Measurements from ENCODE around the gene RYR3.

- no peak for TF ChIP-seq CTCF (IDR thresholded peaks at IDR 0.05)
- TF ChIP-seq POLR2A (IDR thresholded peaks at IDR 0.05) = no peak
These were observed 387.4 kb downstream of the RYR3 start for GRCh38 chr15:33698126-33698525.

All from lower leg skin (tissue), 3 donors.